Liver (tissue), 9 donors: ENCODE measurements around the gene STPG1. TPM values are rescaled to one million over a fixed set of nuclear protein-coding genes. Genes with fewer than 3 reads are reported as not detected.

Source experiments
- DNase-seq: peaks from one replicate; pipeline ENCODE4 v3.0.0-alpha.2; 2017; ENCODE audit warnings: low spot score
- H3K27ac ChIP-seq, 2 donors: one replicate each; pipeline ENCODE4 v1.7.0; 2013; ENCODE audit warnings: inconsistent platforms in 2 of 2, low read length in 2 of 2, control low read depth in 1 of 2, low read depth in 1 of 2, mild to moderate bottlenecking in 1 of 2
- H3K27me3 ChIP-seq, 4 donors: one replicate each; pipeline versions ENCODE4 v1.6.1 to v1.7.0; 2013; ENCODE audit warnings: low read length in 3 of 4, inconsistent platforms in 1 of 4, mild to moderate bottlenecking in 1 of 4, moderate library complexity in 1 of 4; ENCODE audit not compliant: control insufficient read depth in 4 of 4, insufficient read depth in 4 of 4
- H3K36me3 ChIP-seq, 4 donors: one replicate each; pipeline versions ENCODE4 v1.6.1 to v1.7.0; 2013; ENCODE audit warnings: low read length in 3 of 4, mild to moderate bottlenecking in 3 of 4, low read depth in 1 of 4, moderate library complexity in 1 of 4; ENCODE audit not compliant: control insufficient read depth in 4 of 4, insufficient read depth in 3 of 4
- H3K4me1 ChIP-seq, 4 donors: one replicate each; pipeline versions ENCODE4 v1.6.1 to v1.7.0; 2013; ENCODE audit warnings: low read length in 3 of 4, mild to moderate bottlenecking in 3 of 4, moderate library complexity in 1 of 4; ENCODE audit not compliant: control insufficient read depth in 4 of 4, insufficient read depth in 4 of 4
- H3K4me3 ChIP-seq, 3 donors: one replicate each; pipeline versions ENCODE4 v1.6.1 to v1.7.0; 2013; ENCODE audit warnings: low read length in 3 of 3, control low read depth in 1 of 3, low read depth in 1 of 3, mild to moderate bottlenecking in 1 of 3
- H3K9ac ChIP-seq, 2 donors: one replicate each; pipeline ENCODE4 v1.7.0; 2013; ENCODE audit warnings: low read length in 2 of 2, mild to moderate bottlenecking in 2 of 2, moderate library complexity in 2 of 2, control low read depth in 1 of 2, low read depth in 1 of 2
- H3K9me3 ChIP-seq, 4 donors: one replicate each; pipeline versions ENCODE4 v1.6.1 to v1.7.0; 2013; ENCODE audit warnings: low read length in 3 of 4; ENCODE audit not compliant: control insufficient read depth in 4 of 4
- ATF3 ChIP-seq: IDR thresholded peaks from 2 replicates; pipeline ENCODE4 v1.6.1; 2016; ENCODE audit warnings: antibody characterized with exemption
- CTCF ChIP-seq: fragments of 150-350 bp; IDR thresholded peaks from 2 replicates; pipeline ENCODE4 v1.5.1; 2017; ENCODE audit warnings: improper control_type of control experiment, low read depth, low read length; ENCODE audit not compliant: missing input control
- FOXA1 ChIP-seq: IDR thresholded peaks from 2 replicates; pipeline ENCODE4 v1.6.1; 2016; ENCODE audit warnings: antibody characterized with exemption
- FOXA2 ChIP-seq: IDR thresholded peaks from 2 replicates; pipeline ENCODE4 v1.6.1; 2016; ENCODE audit warnings: antibody characterized with exemption
- HNF4A ChIP-seq, 2 donors: conservative IDR thresholded peaks; 2 replicates each; pipeline ENCODE4 v1.6.1; 2016; ENCODE audit warnings: antibody characterized with exemption in 2 of 2, mild to moderate bottlenecking in 2 of 2
- HNF4G ChIP-seq: IDR thresholded peaks from 2 replicates; pipeline ENCODE4 v1.6.1; 2016; ENCODE audit warnings: antibody characterized with exemption
- JUND ChIP-seq, 2 donors: IDR thresholded peaks; 2 replicates each; pipeline ENCODE4 v1.6.1; 2016; ENCODE audit warnings: antibody characterized with exemption in 2 of 2
- NR2F2 ChIP-seq: IDR thresholded peaks from 2 replicates; pipeline ENCODE4 v1.6.1; 2016; ENCODE audit warnings: antibody characterized with exemption
- REST ChIP-seq: IDR thresholded peaks from 2 replicates; pipeline ENCODE4 v1.6.1; 2016; ENCODE audit warnings: antibody characterized with exemption, mild to moderate bottlenecking
- RXRA ChIP-seq, 2 donors: IDR thresholded peaks; 2 replicates each; pipeline ENCODE4 v1.6.1; 2017 to 2018; ENCODE audit warnings: antibody characterized with exemption in 2 of 2, mild to moderate bottlenecking in 1 of 2
- SP1 ChIP-seq: IDR thresholded peaks from 2 replicates; pipeline ENCODE4 v1.6.1; 2018; ENCODE audit warnings: antibody characterized with exemption, mild to moderate bottlenecking
- TAF1 ChIP-seq: conservative IDR thresholded peaks from 2 replicates; pipeline ENCODE4 v1.6.1; 2016; ENCODE audit warnings: antibody characterized with exemption, mild to moderate bottlenecking
- YY1 ChIP-seq: IDR thresholded peaks from 2 replicates; pipeline ENCODE4 v1.6.1; 2016; ENCODE audit warnings: antibody characterized with exemption, mild to moderate bottlenecking
- WGBS: extraction: QIAGEN DNeasy Blood & Tissue Kit; methylation state at CpG from one replicate; pipeline ENCODE4 v1.1.7; 2013; 5-methylcytosine and 5-hydroxymethylcytosine counted together
- polyA plus RNA-seq, 2 donors: library from polyadenylated mRNA; stranded (reverse) in 1 of 2; unstranded in 1 of 2; fragments of 200-250 nt in 1 of 2; fragments of >200 nt in 1 of 2; fragmentation: Nextera tagmentation in 1 of 2; extraction: Ambion mirVana in 1 of 2; gene quantifications; one replicate each; pipeline versions ENCODE4 v1.2.1 to v1.2.3, GENCODE V29; 2013 to 2015
- total RNA-seq, 2 donors: library from RNA; depleted of rRNA; stranded (reverse); fragments of >200 nt; gene quantifications; one replicate each; pipeline ENCODE4 v1.2.3, GENCODE V29; 2014
- TF ChIP-seq, protein P1 (sequence below): IDR thresholded peaks from 2 replicates; pipeline ENCODE4 v1.6.1; 2016; ENCODE audit warnings: antibody characterized with exemption
- donor health status: healthy.
- donor health status: healthy.
- donor health status: healthy.
- donor health status: healthy.
- donor health status: healthy.

Gene STPG1
- total and polyA plus RNA-seq, 4 donors, result 0.92 to 2.9 (median 1.0) TPM

- WGBS, result 91% methylated on average over 19 of the region's 19 CpGs
- no peak for DNase-seq
- Histone ChIP-seq H3K9me3 (no peaks in the 10 kb centered on the region), H3K4me3 (no peak overlapping the region), H3K27ac (no peak overlapping the region), H3K9ac (no peak overlapping the region), H3K27me3 (no peaks in the 10 kb centered on the region), H3K4me1 (no peaks in the 10 kb centered on the region), H3K36me3 (no peaks in the 10 kb centered on the region)
- no peak for TF ChIP-seq REST
- TF ChIP-seq RXRA (IDR thresholded peaks at IDR 0.05), result no peak
- no peak for TF ChIP-seq HNF4A (conservative IDR thresholded peaks at IDR 0.05)
- TF ChIP-seq FOXA1, result no peak
- TF ChIP-seq FOXA2, result no peak
- TF ChIP-seq ATF3, result no peak
- TF ChIP-seq JUND (IDR thresholded peaks at IDR 0.05), result no peak
- no peak for TF ChIP-seq HNF4G
- no peak for TF ChIP-seq TAF1
- no peak for TF ChIP-seq CTCF
- no peak for TF ChIP-seq NR2F2
Measured at GRCh38 chr1:24347159-24347934, 66.2 kb downstream of the STPG1 start.

DNA sequence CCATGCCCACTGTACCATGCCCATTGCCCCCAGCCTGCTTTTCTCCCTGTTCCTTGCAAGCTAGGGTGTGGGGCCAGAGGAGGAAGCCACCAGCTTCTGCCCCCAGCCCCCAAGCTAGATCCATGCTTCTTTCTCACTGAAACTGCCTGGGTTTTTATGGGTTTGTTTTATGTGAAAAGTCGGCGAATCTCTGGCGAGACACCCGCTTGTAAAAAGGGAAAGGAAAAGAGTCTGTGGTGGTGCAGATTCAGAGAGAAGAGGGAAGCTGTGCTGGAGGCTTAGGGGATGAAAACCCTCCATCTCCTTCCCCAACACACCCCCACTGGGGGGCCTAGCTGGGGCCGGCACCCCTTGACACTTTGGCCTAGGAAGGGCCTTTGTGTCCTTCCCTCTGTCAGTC is 68.2 kb downstream of the STPG1 start:
- Histone ChIP-seq H3K27ac (no peak overlapping the region), H3K4me1 (no peaks in the 10 kb centered on the region), H3K9me3 (no peaks in the 10 kb centered on the region), H3K27me3 (no peaks in the 10 kb centered on the region), H3K4me3 (no peak overlapping the region), H3K9ac (no peak overlapping the region), H3K36me3 (no peaks in the 10 kb centered on the region)
- WGBS, result 79% methylated on average over 5 of the region's 5 CpGs
- TF ChIP-seq YY1 (no peak), HNF4A (conservative IDR thresholded peaks at IDR 0.05) (no peak), JUND (IDR thresholded peaks at IDR 0.05) (no peak), HNF4G (no peak), SP1 (no peak), RXRA (IDR thresholded peaks at IDR 0.05) (no peak), CTCF (no peak), FOXA1 (no peak), TAF1 (no peak), FOXA2 (no peak), NR2F2 (no peak), REST (no peak)
- TF ChIP-seq, protein P1, sequence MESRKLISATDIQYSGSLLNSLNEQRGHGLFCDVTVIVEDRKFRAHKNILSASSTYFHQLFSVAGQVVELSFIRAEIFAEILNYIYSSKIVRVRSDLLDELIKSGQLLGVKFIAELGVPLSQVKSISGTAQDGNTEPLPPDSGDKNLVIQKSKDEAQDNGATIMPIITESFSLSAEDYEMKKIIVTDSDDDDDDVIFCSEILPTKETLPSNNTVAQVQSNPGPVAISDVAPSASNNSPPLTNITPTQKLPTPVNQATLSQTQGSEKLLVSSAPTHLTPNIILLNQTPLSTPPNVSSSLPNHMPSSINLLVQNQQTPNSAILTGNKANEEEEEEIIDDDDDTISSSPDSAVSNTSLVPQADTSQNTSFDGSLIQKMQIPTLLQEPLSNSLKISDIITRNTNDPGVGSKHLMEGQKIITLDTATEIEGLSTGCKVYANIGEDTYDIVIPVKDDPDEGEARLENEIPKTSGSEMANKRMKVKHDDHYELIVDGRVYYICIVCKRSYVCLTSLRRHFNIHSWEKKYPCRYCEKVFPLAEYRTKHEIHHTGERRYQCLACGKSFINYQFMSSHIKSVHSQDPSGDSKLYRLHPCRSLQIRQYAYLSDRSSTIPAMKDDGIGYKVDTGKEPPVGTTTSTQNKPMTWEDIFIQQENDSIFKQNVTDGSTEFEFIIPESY, result no peak
- DNase-seq, result no peak
